Cardiac muscle cell (in vitro differentiated cells and primary cell): ENCODE results near the gene IKZF1. TPM values are rescaled to one million over a fixed set of nuclear protein-coding genes. Genes with fewer than 3 reads are reported as not detected.

ENCODE experiments used
- DNase-seq, 2 donors: peaks; one replicate each; pipeline versions ENCODE4 v3.0.0 to v3.0.0-alpha.2; 2010 to 2017; ENCODE audit warnings: low read depth in 1 of 2, low spot score in 1 of 2
- H3K27ac ChIP-seq: fragments of 200-600 bp; sonication (generic); 2 replicates; pipeline ENCODE4 v1.5.1; 2016
- H3K27me3 ChIP-seq: fragments of 200-600 bp; sonication (generic); 2 replicates; pipeline ENCODE4 v1.6.0; 2016; ENCODE audit warnings: control low read depth
- H3K36me3 ChIP-seq: fragments of 200-600 bp; sonication (generic); 2 replicates; pipeline ENCODE4 v1.5.1; 2016; ENCODE audit warnings: control low read depth
- H3K4me1 ChIP-seq: fragments of 200-600 bp; sonication (generic); 2 replicates; pipeline ENCODE4 v1.8.1; 2017; ENCODE audit warnings: low read depth, mild to moderate bottlenecking, mixed run types
- H3K4me3 ChIP-seq: fragments of 200-600 bp; sonication (generic); 2 replicates; pipeline ENCODE4 v1.5.1; 2016; ENCODE audit warnings: mild to moderate bottlenecking
- H3K9me3 ChIP-seq: fragments of 200-600 bp; sonication (generic); 2 replicates; pipeline ENCODE4 v1.5.1; 2017; ENCODE audit warnings: low read depth, mild to moderate bottlenecking, control low read depth
- CTCF ChIP-seq: IDR thresholded peaks from 2 replicates; pipeline ENCODE4 v1.5.1; 2012; ENCODE audit warnings: low read depth, mild to moderate bottlenecking, low read length
- polyA plus RNA-seq: library from polyadenylated mRNA; unstranded; fragments of >200 nt; fragmentation: Nextera tagmentation; extraction: Ambion mirVana; gene quantifications from 2 replicates; pipeline ENCODE4 v1.2.1, GENCODE V29; 2016
- total RNA-seq: library from RNA; depleted of rRNA; stranded (reverse); fragments of >200 nt; gene quantifications from 2 replicates; pipeline ENCODE4 v1.2.3, GENCODE V29; 2016

Gene IKZF1
- total and polyA plus RNA-seq, 2 experiments from 2014 or later = 0.30 TPM; not detected in 1

GRCh38 chr7:50397971-50398324 is 93.4 kb downstream of the IKZF1 start:
- no peak for TF ChIP-seq CTCF
- Histone ChIP-seq H3K27ac (no peak overlapping the region), H3K9me3 (no peaks in the 10 kb centered on the region), H3K36me3 (no peaks in the 10 kb centered on the region), H3K4me3 (no peak overlapping the region), H3K27me3 (peaks cover 45% of the 10 kb centered on the region), H3K4me1 (no peaks in the 10 kb centered on the region)
- DNase-seq = no peak

- no peaks in the 10 kb centered on the region for H3K9me3 ChIP-seq
- DNase-seq = no peak
- TF ChIP-seq CTCF = no peak
- H3K36me3 ChIP-seq = no peaks in the 10 kb centered on the region
- H3K4me3 ChIP-seq = no peak overlapping the region
- H3K27me3 ChIP-seq = peaks cover 41% of the 10 kb centered on the region
- no peaks in the 10 kb centered on the region for H3K4me1 ChIP-seq
- no peak overlapping the region for H3K27ac ChIP-seq
Measured at GRCh38 chr7:50399206-50399605, 94.7 kb downstream of the IKZF1 start.

- Histone ChIP-seq H3K4me1 (no peaks in the 10 kb centered on the region), H3K27ac (no peak overlapping the region), H3K9me3 (no peaks in the 10 kb centered on the region), H3K27me3 (peaks cover 36% of the 10 kb centered on the region), H3K36me3 (no peaks in the 10 kb centered on the region), H3K4me3 (no peak overlapping the region)
- no peak for DNase-seq
- TF ChIP-seq CTCF = no peak
Measured at GRCh38 chr7:50399635-50400034, 95.1 kb downstream of the IKZF1 start.

GRCh38 chr7:50400114-50400513 is 95.6 kb downstream of the IKZF1 start:
- H3K27ac ChIP-seq = no peak overlapping the region
- no peak for TF ChIP-seq CTCF
- no peaks in the 10 kb centered on the region for H3K9me3 ChIP-seq
- DNase-seq = no peak
- no peak overlapping the region for H3K4me3 ChIP-seq
- H3K36me3 ChIP-seq = no peaks in the 10 kb centered on the region
- H3K4me1 ChIP-seq = no peaks in the 10 kb centered on the region
- H3K27me3 ChIP-seq = peaks cover 36% of the 10 kb centered on the region

GRCh38 chr7:50404392-50404791 is 99.9 kb downstream of the IKZF1 start:
- Histone ChIP-seq H3K27me3 (peaks cover 51% of the 10 kb centered on the region), H3K9me3 (no peaks in the 10 kb centered on the region), H3K4me3 (no peak overlapping the region), H3K27ac (no peak overlapping the region), H3K4me1 (no peaks in the 10 kb centered on the region), H3K36me3 (no peaks in the 10 kb centered on the region)
- peak in 1 of 2 donors; percentile 9 for DNase-seq
- no peak for TF ChIP-seq CTCF

- peaks cover 52% of the 10 kb centered on the region for H3K27me3 ChIP-seq
- no peak overlapping the region for H3K27ac ChIP-seq
- no peaks in the 10 kb centered on the region for H3K9me3 ChIP-seq
- no peak for DNase-seq
- no peaks in the 10 kb centered on the region for H3K4me1 ChIP-seq
- H3K36me3 ChIP-seq = no peaks in the 10 kb centered on the region
- no peak for TF ChIP-seq CTCF
- H3K4me3 ChIP-seq = no peak overlapping the region
Measured at GRCh38 chr7:50405221-50405620, 100.7 kb downstream of the IKZF1 start.
